GM21529 (cell line): ENCODE data around the gene WLS.
"Not testable (repeated sequence)": the region's sequence is repeated elsewhere in the genome, so short reads cannot be mapped to it uniquely, and the experiment has no call there.

Source experiments
- ATAC-seq: cut with Tn5 transposase; IDR thresholded peaks from one replicate; pipeline ENCODE4 v1.9.1; 2021; ENCODE audit not compliant: unreplicated experiment

WLS gene

DNA sequence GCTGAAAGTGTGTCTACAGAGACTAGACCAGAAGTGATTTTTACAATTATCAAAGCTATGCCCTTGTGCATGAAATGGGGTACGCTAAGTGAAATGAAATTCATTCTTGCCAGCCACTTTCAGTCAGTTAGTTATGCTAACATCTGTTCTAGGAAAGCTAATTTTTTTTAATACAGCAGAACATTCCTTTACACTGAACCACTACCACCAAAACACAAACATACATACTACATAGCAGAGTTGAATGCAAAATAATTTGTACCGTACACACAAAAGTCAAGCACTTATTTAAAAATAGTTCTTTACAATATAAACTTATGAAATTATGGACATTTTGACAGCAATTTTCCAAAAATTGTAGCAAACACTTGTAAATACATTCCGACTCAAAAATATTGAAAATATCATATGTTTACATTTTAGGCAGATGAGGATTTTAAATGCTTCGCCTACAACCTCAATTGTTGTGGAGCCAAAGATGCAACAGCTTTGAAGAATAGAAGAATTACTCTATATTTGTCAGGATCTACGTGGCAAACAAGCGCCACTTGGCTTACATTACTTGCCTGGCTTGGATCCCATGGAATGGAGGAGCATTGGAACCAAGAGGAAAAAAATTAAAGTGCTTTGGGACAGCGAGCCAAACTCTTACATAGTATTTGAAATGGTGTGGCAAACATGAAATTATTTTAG lies 30.6 kb downstream of the WLS start:
- no peak for ATAC-seq

GRCh38 chr1:68199603-68200002 lies 32.7 kb downstream of the WLS start:
- ATAC-seq, result no peak

DNA sequence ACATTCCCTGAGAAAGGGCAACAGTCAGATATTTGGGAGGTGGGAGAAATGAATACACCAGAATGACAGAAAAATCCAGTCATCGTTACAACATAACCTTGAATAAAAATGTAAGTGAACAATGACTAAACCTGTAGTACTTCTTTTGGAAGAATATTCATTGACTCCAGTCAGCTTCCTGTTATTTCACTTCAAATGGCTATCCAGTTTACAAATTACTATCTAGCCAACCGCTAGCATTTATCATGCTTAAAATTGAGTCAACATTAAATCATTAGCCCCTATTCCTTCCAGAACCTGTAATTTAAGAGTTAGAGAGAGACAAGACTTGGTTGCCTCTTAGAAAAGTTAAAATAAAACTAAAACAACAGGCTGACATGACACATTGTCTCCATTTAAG lies 33.6 kb downstream of the WLS start:
- ATAC-seq, result no peak

DNA sequence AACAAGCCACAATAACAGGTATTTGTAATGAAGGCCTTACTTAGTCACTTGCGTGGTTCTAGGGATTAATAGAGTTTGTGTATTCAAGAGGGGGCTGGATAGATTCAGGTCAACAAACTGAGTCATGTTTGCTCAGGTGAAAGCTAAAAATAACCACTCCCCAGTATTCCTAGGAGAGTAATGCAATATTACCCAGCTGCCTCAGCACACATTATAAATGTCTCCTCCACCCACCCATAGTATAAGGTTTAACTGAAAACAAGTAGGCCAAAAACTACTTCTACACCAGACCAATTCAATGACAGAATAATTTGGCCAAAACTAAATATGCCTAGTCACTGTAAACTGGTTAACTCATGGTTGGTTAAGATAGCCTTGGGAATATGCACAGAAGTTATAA lies 34.4 kb downstream of the WLS start:
- no peak for ATAC-seq

- ATAC-seq, result no peak
Observed at GRCh38 chr1:68197461-68197860, 34.9 kb downstream of the WLS start.

DNA sequence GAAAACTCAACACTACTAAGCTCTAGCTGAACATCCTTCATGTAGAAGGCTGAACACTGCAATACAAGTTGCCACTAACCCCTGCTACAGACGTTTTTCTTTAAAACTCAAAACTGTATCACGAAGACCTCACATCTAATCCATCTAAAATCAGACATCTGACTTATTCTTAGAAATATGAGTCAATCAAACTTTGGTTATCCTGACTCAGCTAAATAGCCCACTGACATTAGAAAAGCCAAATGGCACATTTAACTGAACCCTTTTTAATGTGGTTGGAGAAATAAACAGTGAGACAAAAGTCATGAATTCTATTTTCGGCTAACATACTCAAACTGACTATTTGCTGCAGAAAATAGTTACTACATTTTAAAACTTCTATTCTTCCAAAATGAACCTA lies 35.6 kb downstream of the WLS start:
- no peak for ATAC-seq

GRCh38 chr1:68191717-68192116 lies 40.6 kb downstream of the WLS start:
- ATAC-seq, result no peak

DNA sequence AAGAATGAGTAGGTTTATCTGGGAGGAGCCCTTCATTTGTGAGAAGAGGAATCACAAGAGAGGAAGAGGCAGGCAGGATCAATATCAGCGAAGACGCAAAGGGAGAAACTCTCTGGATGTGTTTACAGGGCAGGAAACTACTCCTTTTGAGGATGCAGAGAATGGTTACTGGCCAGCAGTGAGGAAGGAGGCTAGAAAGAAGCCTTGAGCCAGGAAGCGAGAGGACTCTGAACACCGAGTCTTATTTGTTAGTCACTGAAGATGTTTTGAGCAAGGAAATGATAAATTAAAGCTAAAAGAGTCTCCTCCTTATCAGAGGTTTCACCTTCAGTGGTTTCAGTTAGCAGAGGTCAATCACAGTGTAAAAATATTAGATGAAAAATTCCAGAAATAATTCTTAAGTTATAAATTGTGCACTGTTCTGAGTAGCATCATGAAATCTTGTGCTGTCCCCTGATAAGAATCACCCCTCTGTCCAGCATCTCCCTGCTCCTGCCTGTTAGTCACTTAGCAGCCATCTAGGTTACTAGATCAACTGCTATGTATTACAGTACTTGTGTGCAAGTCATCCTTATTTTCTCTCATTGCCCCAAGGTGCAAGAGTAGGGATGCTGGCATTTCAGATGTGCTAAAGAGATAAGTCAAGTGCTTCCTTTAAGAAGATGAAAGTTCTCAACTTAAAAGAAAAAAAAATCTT lies 43.5 kb downstream of the WLS start:
- no peak for ATAC-seq

DNA sequence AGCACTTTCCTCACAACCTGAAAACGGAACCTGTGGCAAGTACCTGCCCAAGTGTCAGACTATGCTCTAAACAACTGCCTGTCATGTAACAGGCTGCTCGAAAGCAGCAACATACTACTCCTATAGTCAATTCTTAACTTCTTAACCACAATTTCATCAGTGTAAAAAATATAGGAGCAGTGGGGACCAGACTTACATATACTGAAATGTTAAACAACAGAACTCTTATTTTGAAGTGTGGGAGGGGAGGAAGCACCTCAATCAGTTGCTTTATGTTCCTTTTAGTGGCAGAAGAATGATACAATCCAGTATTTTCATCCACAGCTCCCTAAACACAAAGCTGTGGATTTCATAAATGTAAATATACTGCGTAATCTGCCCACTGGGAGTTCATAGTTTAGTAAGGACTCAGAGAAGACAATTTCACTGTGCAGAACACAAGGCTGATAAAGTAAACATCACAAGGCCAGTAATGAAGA lies 44.2 kb downstream of the WLS start:
- ATAC-seq, result peak; percentile 62

DNA sequence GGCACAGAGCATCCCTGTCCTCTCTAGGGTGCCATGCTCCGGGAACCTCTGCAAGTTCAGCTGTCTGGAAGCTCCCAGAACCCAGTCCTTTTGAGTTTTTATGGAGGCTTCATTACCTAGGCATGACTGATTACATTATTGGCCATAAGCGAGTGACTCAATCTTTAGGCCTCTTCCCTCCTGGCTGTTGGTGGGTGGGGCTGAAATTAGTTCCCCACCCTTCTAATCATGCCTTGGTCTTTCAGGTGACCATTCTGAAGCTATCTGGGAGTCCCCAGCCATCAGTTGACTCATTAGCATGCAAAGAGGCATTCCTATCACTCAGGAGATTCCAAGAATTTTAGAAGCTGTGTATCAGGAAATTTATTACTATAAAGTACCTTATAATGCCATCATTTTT lies 46.6 kb downstream of the WLS start:
- ATAC-seq, result no peak

- ATAC-seq, result no peak
Observed at GRCh38 chr1:68183895-68184294, 48.4 kb downstream of the WLS start.

DNA sequence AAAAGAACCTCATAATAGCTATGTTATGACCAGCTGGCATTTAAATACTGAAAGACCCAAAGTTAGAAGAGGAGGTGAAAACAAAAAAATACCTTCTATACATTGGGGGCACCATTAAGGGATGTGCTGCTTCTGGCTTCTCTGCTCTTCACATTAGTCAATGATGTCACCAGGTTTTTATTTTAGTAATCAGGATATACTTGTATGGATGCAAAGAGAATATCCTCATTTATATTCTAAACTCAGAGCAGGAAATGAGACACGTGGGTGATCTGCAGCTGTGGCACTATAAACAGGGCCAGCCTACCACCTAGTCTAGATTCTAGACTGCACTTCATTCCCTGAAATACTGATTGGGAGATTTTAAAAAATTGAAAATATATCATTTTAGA lies 51.2 kb downstream of the WLS start:
- peak; percentile 40 for ATAC-seq

DNA sequence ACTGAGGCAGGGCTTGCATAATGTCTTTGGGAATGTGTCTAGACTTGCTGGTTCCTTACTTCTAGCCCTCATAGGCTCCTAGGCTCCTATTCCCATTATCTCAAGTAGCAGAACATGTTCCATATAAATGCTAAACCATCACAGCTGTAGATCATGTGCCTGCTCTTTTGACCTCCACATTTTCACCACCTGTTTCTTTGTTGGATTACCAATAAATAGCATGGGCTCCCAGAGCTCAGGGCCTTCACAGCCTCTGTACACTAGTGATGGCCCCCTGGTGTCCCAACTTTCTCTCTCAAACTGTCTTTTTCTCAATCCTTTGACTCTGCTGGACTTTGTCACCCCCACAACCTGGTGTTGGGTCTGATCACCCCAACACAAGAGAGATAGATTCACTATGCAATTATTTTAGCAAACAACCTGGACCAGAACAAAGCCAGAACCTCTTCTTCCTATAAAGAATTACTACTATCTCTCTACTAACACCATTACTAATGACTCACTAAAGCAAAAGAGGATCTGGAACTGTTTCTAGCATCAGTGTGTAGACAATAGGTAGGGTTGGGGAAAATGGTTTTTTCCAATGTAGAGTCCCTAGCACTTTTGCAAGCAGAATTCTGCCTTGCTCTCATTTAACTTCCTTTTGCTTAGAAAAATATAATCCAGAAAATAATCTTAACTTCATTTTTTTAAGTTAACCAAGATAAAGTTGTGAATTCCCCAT lies 51.7 kb downstream of the WLS start:
- ATAC-seq, result peak; percentile 43

DNA sequence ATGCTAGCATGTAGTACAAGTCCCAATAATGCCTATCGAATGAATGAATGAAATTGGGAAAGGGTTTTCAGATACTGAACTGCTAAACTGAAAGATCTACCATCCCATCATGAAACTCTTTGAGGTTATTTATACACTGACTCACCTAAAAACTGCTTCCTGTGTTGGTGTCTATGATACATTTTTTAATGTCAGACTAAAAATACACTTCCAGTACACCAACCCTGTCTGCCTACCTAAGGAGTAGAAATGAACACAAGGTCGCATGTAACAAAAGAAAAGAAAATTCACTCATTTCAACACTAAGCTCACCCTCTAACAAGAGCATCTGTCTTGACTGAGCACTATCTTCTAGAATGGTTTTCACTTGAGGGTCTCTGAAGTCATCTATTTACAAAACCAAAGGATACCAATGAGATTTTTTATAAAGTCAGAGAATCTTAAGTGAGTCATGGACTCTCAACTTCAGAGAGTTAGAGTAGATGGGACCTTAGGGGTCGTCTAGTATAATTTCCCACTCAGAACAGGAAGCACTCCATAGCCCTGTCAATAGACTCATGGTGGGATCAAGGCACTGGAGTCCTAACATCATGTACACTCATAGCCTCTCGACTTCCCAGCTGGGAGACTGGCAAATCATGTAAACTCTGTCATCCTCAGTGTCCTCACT lies 53.4 kb downstream of the WLS start:
- ATAC-seq, result peak; percentile 67

DNA sequence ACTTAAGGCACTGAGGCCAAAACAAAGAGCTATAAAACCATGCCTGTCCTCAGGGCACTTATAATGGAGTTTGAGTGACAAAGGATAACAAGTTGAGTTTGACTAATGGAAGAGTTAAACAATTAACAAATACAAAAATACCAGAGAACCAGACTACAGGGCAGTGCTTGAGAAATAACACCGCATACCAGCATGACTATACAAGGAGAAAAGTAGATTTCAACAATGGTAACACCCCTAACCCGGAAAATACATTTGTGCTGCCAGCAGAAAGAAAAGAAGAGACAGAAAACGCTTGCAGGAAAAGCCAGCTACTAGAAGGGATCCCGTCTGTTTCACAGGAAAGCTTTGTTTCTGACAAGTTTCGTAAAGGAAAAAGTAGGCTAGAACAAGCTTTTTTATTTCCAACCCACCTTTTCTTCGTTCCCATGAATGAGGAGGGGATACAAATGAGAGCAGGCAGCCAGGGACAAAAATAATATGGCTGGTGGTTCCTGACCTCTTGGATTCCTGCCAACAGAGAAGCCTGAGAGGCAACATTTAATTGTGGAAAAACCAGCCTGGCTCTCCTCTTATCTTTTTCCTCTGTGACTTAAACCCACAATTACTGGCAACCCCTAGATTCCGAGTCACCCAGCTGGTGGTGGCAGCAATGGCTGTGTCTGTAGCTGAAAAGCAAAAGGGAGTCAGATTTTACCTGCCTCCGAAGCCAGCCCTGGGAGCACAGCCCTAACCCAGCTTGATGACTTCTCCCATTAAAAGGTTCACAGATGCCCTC lies 56.5 kb downstream of the WLS start:
- no peak for ATAC-seq

GRCh38 chr1:68174738-68175113 lies 57.6 kb downstream of the WLS start:
- ATAC-seq, result no peak

GRCh38 chr1:68173936-68174737 lies 58.2 kb downstream of the WLS start:
- no peak for ATAC-seq

GRCh38 chr1:68173283-68173935 lies 58.9 kb downstream of the WLS start:
- ATAC-seq, result no peak

- not testable (repeated sequence) for ATAC-seq
Observed at GRCh38 chr1:68171795-68172194, 60.5 kb downstream of the WLS start.
